Occipital lobe (tissue), 2 donors: ENCODE measurements around the gene SLC25A29. TPM values are rescaled to one million over a fixed set of nuclear protein-coding genes. Genes with fewer than 3 reads are reported as not detected.
"Not testable (repeated sequence)": the region's sequence is repeated elsewhere in the genome, so short reads cannot be mapped to it uniquely, and the experiment has no call there.

ENCODE experiments used
- DNase-seq: peaks from one replicate; lab custom pipeline; 2025; lab: John Stamatoyannopoulos, UW
- total RNA-seq: library from RNA; depleted of rRNA; stranded (reverse); fragments of >200 nt; gene quantifications from one replicate; pipeline ENCODE4 v1.2.3, GENCODE V29; 2014

Gene SLC25A29
- total RNA-seq, 1 donor from 2014 or later: 41.8 TPM

GRCh38 chr14:100294213-100294962, 11.9 kb downstream of the SLC25A29 start:
- DNase-seq: no peak

DNA sequence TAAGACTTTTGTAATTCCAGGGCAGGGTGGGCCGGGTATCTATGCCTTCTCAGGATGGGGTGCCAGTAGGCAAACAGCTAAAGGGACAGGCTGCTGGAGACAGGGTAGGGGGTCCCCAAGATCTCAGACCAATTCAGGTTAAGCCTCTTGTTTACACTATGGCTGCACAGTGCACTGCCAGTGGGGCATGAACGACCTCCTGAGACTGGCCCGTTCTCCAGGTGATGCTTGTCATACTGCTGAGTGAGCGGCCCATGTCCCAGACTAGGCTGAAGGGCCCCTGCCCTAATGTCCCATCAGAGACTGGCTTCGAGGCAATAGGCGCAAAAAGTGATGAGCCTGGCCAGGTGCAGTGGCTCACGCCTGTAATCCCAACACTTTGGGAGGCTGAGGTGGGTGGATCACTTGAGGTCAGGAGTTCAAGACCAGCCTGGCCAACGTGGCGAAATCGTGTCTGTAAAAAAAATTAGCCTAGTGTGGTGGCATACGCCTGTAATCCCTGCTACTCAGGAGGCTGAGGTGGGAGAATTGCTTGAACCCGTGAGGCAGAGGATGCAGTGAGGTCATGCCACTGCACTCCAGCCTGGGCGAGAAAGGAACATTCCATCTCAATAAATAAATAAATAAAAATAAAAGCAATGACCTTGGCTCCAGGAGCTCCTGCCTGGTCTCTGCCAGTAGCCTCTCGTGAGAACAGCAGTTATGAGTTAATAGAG, 12.6 kb downstream of the SLC25A29 start:
- no peak for DNase-seq

- no peak for DNase-seq
These were observed 13.3 kb downstream of the SLC25A29 start for GRCh38 chr14:100292776-100293461.

DNA sequence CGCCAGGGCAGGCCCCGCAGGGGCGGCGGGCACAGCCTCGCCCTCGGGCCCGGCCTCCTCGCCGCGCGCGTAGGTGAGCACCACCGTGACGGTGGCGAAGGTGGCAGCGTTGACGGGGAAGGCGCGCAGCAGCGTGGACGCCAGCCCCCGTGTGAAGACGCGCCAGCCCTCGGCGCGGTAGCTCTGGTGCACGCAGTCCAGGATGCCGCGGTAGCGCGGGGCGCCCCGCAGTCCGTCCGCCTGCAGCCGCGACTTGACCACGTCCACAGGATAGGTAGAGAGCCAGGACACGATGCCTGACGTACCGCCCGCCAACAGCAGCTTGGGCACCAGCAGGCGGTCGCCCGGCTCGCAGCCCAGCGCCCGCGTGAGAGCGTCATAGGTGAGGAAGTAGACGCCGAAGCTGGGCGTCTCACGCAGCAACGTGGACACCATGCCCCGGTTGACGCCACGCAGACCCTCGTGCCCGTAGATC, 13.9 kb downstream of the SLC25A29 start:
- no peak for DNase-seq

DNA sequence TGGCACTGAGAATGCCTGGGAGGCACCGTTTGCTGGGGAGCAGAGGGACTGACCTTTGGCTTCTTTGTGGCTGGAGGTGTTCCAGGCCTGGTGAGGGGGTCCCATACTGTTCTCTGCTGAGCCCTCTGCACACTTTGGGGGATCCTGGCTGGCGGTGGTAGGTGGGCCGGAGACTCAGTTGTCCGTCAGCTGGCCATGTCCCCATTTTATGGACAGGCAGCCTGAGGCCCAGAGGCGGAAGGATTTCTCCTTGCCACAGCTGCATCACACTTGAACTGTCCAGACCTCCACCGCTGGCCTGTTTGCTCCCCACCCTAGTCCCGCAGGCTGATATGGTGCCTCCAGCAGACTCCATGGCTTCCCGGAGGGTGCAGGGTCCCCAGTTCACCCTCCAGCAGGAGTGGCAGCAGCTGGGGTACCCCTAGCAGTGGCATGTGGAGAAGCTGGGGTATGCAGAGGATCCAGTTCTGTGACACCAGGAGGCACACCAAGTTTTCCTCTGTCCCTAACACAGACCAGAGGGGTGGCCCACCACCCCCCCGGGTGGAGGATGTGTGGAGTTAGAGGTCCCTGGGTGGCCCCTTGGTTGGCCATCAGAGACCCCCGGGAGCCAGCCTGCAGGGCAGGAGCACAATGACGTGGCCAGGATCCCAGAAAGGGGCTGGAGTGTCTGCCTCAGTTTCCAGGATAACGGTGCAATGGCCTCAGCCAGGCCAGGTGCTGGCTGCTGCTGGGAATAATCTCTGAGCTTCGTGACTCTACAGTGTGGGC, 14.8 kb downstream of the SLC25A29 start:
- no peak for DNase-seq

- DNase-seq: no peak
These were observed 15.5 kb downstream of the SLC25A29 start for GRCh38 chr14:100290607-100291304.

GRCh38 chr14:100289916-100290606, 16.2 kb downstream of the SLC25A29 start:
- no peak for DNase-seq

- no peak for DNase-seq
These were observed 17.7 kb downstream of the SLC25A29 start for GRCh38 chr14:100288382-100289185.

GRCh38 chr14:100287998-100288295, 18.3 kb downstream of the SLC25A29 start:
- DNase-seq: not testable (repeated sequence)

- DNase-seq: no peak
These were observed 18.8 kb downstream of the SLC25A29 start for GRCh38 chr14:100287202-100287997.

GRCh38 chr14:100286484-100287191, 19.6 kb downstream of the SLC25A29 start:
- no peak for DNase-seq

- no peak for DNase-seq
These were observed 20.3 kb downstream of the SLC25A29 start for GRCh38 chr14:100285913-100286400.

DNA sequence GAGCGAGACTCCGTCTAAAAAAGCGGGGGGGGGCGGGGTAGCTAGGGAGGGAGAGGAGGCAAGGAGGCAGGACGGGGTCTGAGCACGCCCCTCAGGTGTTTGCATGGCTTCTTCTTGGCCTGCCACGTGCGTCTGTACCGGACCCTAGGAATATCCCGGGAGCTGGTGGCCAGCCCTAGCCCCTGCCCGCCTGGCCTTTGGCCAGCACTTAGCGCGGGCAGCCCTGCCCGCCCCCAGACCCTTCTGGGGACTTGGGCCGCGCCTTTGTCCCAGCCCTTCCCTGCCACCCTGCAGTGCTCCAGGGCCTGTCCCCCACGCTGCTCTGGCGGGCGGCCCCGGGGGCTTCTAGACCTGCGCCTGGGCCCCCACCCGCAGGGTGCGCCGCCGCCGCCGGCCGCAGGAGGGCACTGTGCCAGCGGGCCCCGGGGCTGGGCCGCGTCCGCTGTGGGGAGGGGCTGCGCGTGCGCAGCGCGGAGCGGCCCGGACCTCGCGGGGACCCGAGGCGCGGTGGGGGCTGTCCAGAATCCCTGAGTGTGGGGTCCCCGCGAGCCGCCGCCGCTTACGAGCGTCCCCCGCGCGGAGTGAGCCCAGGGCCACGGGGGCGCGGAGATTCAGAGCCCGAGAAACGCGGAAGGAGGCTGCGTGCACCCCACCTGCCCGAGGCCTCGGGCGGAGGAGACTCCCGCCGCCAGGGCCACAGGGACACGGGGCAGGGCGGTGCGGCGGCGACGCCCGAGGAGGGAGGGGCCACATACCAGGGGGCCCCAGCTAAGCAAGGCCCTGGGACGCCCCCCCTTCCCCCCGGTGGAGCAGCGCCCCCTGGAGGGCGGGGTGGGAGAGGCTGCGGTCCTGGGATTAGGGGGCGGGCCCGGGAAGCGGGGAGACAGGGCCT, 21.0 kb downstream of the SLC25A29 start:
- no peak for DNase-seq

- DNase-seq: no peak
These were observed 22.0 kb downstream of the SLC25A29 start for GRCh38 chr14:100283984-100284881.

GRCh38 chr14:100283436-100283835, 22.8 kb downstream of the SLC25A29 start:
- not testable (repeated sequence) for DNase-seq
